CD4-positive, alpha-beta T cell treated with Interleukin-15 for 4 hours (primary cell): ENCODE measurements around the gene RAPGEF6.
A peak's percentile ranks its signal among the peaks of the same experiment; 100 is the strongest.

Experiments
- DNase-seq: peaks from one replicate; pipeline ENCODE4 v3.0.0-alpha.2; 2020; ENCODE audit warnings: low spot score

Gene RAPGEF6

DNA sequence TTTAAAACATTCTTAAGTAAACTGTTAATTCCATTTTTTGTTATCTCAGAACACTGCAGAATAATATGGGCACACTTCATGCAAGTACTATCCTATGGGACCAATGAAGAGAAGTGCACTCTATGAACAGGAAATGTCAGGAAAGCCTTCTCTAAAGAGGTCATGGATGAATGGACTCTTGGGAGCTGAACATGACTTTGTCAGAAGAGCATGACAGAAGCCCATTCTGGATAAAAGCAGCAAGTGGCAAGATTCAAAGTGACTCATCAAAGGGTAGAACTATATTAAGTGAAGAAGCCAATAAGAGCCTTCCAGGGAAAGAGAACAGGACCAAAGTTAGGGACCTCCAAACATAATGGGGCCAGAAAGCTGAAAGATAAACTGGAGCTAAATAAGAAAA lies 94.0 kb downstream of the RAPGEF6 start:
- DNase-seq = no peak

DNA sequence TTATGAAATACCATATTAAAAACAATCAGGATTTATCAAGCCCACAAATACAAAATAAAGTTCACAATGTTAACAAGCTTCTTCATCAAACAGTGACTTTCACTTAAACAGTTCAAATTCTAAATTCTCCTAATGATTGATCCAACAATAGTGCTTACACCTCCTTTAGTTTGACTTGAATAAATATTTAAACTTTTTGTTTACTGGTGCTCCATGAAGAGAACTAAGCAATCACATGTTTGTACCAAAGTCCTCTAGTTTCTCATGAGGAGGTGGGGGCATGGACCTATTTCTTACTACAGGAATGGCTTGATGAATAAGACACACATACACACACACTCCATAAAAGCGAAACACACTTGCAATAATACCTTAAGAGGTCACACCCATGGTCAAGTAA lies 95.8 kb downstream of the RAPGEF6 start:
- DNase-seq = no peak

DNA sequence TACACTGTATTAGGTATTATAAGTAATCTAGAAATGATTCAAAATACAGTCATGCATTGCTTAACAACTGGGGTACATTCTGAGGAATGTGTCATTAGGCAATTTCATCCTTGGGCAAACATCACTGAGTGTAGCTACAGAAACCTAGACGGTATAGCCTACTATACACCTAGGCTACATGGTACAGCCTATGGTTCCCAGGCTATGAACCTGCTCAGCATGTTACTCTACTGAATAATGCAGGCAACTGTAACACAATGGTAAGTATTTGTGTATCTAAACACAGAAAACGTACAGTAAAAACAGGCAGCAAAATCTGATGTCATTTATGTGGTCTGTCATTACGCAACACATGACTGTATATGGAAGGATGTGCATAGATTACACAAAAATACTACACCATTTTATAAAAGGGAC lies 96.8 kb downstream of the RAPGEF6 start:
- DNase-seq = no peak

DNA sequence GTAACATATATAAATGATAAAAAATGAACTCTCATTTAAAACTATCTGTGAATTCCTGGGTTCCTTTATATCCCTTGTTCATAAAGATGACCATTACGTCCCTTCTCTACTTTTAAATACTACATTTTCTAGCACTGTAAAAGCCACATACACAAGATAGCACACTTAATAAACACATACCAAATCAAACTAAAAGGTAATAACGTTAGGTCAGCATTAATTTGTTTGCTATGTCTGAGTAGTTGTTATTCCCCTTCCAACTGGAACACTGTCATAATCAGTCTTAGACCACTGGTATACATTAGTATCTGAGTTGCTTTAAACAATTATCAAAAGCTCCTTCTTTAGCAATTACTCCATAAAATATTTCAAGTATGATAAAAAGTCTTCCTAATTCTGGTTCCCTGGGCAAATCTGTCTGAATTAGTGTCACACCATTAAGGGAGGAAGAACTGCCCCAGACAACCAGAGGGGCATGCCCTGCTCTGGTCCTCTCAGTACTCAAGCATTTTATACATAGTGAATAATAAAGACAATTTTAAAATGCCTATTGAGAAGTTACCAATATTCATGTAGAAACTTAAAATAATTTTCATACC lies 98.1 kb downstream of the RAPGEF6 start:
- DNase-seq = no peak

GRCh38 chr5:131536211-131536826 lies 98.7 kb downstream of the RAPGEF6 start:
- DNase-seq = no peak

- DNase-seq = no peak
These were observed 100.1 kb downstream of the RAPGEF6 start for GRCh38 chr5:131534974-131535373.

DNA sequence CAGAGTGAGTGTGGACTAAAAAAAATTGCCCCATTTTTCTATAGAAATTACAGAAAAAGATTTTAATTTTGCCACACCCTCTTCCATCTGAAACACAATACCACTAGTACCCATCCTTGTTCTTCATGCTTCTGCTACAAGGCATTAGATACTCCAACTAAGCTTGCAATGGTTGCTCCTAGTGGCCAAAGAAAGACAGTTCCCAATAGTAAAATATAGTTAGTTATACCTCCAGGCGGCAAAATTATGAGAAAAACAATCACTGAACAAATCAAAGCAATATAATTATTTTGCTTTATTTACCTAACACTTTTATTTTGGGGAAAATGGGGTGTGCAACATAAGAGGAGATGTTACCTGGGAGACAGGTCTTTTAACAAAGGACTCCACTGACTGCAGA lies 101.2 kb downstream of the RAPGEF6 start:
- no peak for DNase-seq

DNA sequence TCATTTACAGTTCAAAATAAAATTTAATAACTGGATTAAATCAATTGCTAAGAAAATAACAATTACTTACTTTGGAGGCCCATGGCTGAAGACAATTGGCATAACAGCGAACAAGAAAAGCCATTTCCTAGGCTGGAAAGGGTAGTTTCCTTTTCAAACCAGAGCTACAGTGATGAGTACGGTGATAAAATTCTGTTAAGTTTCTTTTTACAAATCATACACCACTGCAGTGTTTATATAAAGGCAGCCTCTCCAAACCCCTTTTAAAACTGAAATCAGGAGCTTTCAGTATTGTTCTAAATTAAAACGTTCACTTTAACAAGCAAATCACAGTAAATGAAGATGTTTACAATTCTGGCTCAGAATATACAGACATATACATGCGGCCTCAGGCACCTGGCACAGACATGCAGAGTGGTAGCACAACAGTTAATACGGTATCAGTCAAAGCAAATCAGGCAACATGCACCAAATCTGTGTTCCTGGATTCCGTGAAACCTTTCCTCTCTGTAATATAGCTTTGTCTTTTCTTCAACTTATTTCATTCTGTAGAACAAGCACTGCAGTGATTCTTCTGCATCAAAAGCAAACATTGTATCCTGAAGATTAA lies 102.9 kb downstream of the RAPGEF6 start:
- no peak for DNase-seq

DNA sequence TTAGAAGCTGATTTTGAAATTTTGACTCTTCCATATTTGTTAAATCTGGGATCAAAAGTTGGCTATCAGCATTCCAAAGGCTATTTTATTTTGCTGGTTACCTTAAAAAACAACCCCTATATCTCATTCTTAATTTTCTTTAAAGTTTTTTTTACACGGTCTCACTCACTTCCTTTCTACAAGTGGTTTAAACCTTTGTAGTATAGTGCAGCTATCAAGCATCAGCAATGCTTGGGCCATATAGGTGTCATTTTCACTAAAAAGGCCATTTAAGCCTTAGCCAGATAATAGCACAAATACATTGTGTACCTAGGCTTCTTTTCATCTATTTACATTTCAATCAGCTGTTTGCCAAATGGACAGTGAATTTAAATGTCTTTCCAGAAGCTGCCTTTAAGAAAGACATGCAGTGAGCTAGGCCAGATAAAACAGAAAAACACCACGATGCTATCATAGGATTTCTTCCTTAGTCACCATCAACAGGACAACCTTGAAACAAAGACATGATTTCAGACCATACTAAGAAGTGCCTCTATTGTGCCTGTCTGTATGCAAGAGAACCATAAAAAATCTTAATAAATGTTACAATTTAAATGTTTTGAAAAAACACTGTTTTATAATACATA lies 104.2 kb downstream of the RAPGEF6 start:
- DNase-seq = no peak

DNA sequence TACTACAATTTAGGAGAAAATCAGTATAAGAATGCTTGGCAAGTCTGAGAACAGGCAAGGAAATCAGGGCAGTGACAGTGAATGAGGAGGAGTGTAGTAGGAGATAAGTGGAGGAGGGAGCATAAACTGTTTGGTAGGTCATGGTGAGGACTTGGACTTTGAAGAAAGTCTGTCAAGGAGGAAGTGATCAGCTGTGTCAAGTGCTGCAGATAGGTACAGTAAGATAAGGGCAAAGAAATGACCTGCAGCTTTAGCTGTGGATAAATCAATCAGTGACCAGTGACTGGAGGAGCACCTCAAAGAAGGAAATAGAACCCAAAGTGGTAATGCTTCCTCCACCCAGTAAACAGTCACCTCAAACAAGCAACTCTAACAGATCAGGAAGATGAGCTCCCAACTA lies 106.3 kb downstream of the RAPGEF6 start:
- DNase-seq = no peak

GRCh38 chr5:131525805-131526204 lies 109.2 kb downstream of the RAPGEF6 start:
- DNase-seq = no peak

DNA sequence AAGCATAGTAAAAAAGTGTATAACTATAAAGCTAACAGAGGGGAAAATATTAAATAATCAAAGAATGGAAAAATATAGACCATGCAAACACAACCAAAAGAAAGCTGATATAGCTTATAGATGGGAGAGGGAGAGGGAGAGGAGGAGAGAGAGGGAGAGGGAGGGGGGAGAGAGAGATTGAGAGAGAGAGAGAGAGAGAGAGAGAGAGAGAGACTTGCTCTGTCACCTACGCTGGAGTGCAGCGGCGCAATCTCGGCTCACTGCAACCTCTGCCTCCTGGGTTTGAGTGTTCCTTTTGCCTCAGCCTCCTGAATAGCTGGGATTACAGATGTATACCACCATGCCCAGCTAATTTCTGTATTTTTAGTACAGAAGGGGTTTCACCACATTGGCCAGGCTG lies 110.6 kb downstream of the RAPGEF6 start:
- no peak for DNase-seq

DNA sequence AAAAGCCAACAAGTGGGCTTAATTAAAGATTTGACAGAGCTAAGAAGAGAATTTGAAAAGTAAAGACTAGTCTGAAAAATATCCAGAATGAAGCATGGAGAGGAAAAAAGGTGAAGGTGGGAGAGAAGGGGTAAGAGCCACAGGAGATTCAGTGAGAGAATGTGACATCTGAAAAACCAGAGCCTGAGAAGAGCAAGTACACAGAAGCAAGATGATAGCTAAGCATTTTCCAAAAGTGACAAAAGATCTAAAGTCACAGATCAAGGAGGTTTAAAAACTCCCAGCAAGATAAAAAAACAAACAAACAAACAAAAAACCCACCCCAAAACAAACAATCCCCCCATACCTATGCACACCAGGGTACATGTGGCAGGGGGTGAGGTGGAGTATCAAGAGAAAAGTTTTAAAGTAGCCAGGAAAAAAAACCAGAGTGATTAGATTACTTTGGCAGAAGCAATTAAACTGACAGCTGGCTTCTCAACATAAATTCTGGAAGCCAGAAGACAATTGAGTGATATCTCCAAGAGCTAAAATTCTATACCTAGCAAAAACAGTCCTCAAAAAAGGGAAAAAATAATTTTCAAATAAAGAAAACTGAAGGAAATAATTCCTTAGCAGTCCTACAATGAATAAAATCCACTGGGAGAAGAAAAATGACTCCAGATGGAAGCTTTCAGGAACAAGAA lies 111.4 kb downstream of the RAPGEF6 start:
- no peak for DNase-seq

- DNase-seq = no peak
These were observed 113.8 kb downstream of the RAPGEF6 start for GRCh38 chr5:131521252-131521651.

DNA sequence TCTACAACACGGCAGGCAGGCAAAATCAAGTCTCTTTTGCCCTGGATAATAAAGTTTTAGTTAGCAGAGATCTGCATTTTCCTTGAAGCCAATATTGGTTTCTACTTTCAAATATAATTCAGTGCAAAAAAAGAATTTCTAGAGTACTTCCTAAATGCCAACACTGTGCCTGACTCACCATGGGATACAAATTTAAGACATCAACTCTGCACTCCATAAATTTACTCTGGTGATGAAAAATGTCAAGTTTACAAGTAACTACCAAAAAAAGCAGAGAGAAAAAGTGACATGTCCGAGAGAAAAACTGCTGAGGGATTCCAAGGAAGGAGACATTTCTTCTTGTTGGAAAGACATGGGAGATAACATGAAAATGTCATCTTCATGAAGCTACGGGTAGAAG lies 119.7 kb downstream of the RAPGEF6 start:
- DNase-seq = no peak

GRCh38 chr5:131514316-131515283 lies 120.4 kb downstream of the RAPGEF6 start:
- peak; percentile 62 for DNase-seq

DNA sequence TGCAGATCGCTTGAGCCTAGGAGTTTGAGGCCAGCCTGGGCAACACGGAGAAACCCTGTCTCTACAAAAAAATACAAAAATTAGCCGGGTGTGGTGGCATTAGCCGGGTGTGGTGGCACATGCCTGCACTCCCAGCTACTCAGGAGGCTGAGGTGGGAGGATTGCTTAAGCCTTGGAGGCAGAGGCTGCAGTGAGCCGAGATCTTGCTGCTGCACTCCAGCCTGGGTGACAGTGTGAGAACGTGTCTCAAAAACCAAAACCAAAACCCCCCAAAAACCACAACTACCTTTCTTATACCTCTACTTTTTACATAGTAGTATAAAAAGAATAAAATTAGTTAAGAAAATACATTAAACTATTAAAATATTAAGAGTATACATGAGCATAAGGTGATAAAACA lies 121.2 kb downstream of the RAPGEF6 start:
- DNase-seq = no peak

- DNase-seq = no peak
These were observed 123.1 kb downstream of the RAPGEF6 start for GRCh38 chr5:131511934-131512333.

GRCh38 chr5:131509801-131510200 lies 125.2 kb downstream of the RAPGEF6 start:
- DNase-seq = no peak

DNA sequence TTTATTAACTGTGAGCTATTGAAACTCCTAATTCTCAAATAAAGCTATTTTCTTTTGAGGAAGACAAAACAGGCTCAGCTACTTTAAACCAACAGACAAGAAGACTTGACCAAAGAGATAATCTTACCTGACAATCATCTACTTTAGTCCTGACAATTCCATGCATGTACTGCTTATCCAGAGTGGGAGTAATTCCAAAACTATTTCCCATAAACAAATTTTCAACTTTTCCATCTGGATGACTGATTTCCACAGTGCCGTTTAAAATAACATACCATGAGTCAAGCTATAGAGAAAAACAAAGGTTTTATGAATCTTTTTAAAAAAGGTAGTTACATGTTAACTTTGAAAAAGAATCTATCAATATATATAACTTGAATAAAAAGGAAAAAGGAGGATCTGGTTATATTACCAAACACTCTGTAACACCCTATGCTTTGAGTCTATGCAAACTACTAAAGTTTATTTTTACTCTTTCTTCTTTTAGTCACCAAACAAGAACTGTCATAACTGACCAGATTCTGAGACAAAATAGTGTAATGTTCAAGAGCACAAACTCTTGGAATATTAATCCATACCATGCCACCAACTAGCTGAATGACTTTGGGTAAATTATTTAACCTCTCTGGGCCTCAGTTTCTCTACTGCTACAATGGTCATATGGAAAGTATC lies 129.7 kb downstream of the RAPGEF6 start:
- DNase-seq = no peak

DNA sequence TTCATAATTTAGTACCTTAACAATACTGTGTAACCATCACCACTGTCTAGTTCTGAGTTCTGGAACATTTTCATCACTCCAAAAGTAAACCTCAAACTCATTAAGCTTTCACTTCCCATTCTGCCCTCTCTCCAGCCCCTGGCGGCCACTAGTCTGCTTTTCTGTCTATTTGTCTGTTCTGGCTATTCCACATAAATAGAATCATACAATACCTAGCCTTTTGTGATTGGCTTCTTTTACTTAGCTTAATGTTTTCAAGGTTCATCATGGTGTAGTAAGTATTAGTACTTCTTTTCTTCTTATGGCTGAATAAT lies 138.7 kb downstream of the RAPGEF6 start:
- DNase-seq = no peak
